H1 (cell line): ENCODE measurements around the gene TEAD4. TPM values are rescaled to one million over a fixed set of nuclear protein-coding genes. Genes with fewer than 3 reads are reported as not detected.
A peak's percentile ranks its signal among the peaks of the same experiment; 100 is the strongest.

Experiments
- CTCF ChIA-PET: fragments of 300-600 bp; sonication (Branson Sonifier 250); formaldehyde crosslinking; loops from one replicate; lab custom pipeline; 2021; ENCODE audit not compliant: partially characterized antibody; lab: Charles Lee
- POLR2A ChIA-PET: fragments of 300-600 bp; sonication (Branson Sonifier 250); formaldehyde crosslinking; loops from one replicate; lab custom pipeline; 2021; ENCODE audit warnings: inconsistent platforms; ENCODE audit not compliant: partially characterized antibody; lab: Charles Lee
- DNase-seq, 2 experiments: peaks; one replicate each; pipeline versions ENCODE4 v3.0.0 to v3.0.0-alpha.2; 2010 to 2022; ENCODE audit warnings: low spot score in 2 of 2, low read depth in 1 of 2, mixed read lengths in 1 of 2
- FAIRE-seq: peaks from 2 replicates; lab custom pipeline; 2011; peaks lifted over from hg19 to GRCh38; lab: Jason Lieb, UNC
- H2AFZ ChIP-seq: 2 replicates; pipeline ENCODE4 v1.8.1; 2012; ENCODE audit warnings: low read length, inconsistent platforms
- H2AK5ac ChIP-seq: 2 replicates; pipeline ENCODE4 v1.6.1; 2013; ENCODE audit warnings: low read depth, low read length
- H2BK120ac ChIP-seq: replicated peaks from 2 replicates; pipeline ENCODE3; 2013; ENCODE audit warnings: low read depth, low read length, inconsistent platforms
- H2BK12ac ChIP-seq: 2 replicates; pipeline ENCODE4 v1.6.1; 2013; ENCODE audit warnings: low read depth, low read length
- H2BK15ac ChIP-seq: 2 replicates; pipeline ENCODE4 v1.6.1; 2013; ENCODE audit warnings: low read length
- H2BK20ac ChIP-seq: 2 replicates; pipeline ENCODE4 v1.6.1; 2013; ENCODE audit warnings: low read length
- H2BK5ac ChIP-seq: 2 replicates; pipeline ENCODE4 v1.6.1; 2013; ENCODE audit warnings: low read depth, low read length
- H3K14ac ChIP-seq: 2 replicates; pipeline ENCODE4 v1.6.1; 2013; ENCODE audit warnings: inconsistent platforms; ENCODE audit not compliant: insufficient read length
- H3K18ac ChIP-seq: 2 replicates; pipeline ENCODE4 v1.6.1; 2013; ENCODE audit warnings: low read length; ENCODE audit errors: extremely low read depth
- H3K23ac ChIP-seq: 2 replicates; pipeline ENCODE4 v1.6.1; 2013; ENCODE audit warnings: inconsistent platforms; ENCODE audit not compliant: insufficient read length
- H3K23me2 ChIP-seq: 2 replicates; pipeline ENCODE4 v1.6.1; 2013; ENCODE audit warnings: low read depth, low read length
- H3K27ac ChIP-seq: 2 replicates; pipeline ENCODE4 v1.6.1; 2011; ENCODE audit warnings: low read depth, low read length, inconsistent platforms
- H3K27me3 ChIP-seq, 4 experiments: replicated peaks in 1 of 4; 1 replicate in 1 of 4; 2 replicates in 3 of 4; pipeline versions ENCODE4 v1.6.1 to v1.8.1; 2011 to 2013; ENCODE audit warnings: low read length in 3 of 4, mild to moderate bottlenecking in 3 of 4, inconsistent platforms in 2 of 4, mixed read lengths in 2 of 4, moderate library complexity in 1 of 4; ENCODE audit not compliant: control insufficient read depth in 3 of 4, insufficient read depth in 3 of 4; ENCODE audit errors: extremely low read depth in 1 of 4
- H3K36me3 ChIP-seq, 4 experiments: 2 replicates each; pipeline versions ENCODE4 v1.6.1 to v1.8.1; 2011 to 2013; ENCODE audit warnings: mild to moderate bottlenecking in 4 of 4, low read length in 3 of 4, moderate library complexity in 2 of 4, control low read depth in 1 of 4, inconsistent platforms in 1 of 4; ENCODE audit not compliant: insufficient read depth in 4 of 4, control insufficient read depth in 2 of 4
- H3K4ac ChIP-seq: replicated peaks from 2 replicates; pipeline ENCODE3; 2013; ENCODE audit warnings: low read length, low read depth, mixed read lengths, inconsistent platforms; ENCODE audit not compliant: insufficient read length
- H3K4me1 ChIP-seq, 4 experiments: replicated peaks in 1 of 4; 1 replicate in 1 of 4; 2 replicates in 3 of 4; pipeline versions ENCODE4 v1.6.1 to v1.8.1; 2011 to 2013; ENCODE audit warnings: low read length in 3 of 4, inconsistent platforms in 2 of 4, mixed read lengths in 1 of 4; ENCODE audit not compliant: insufficient read depth in 4 of 4, control insufficient read depth in 3 of 4
- H3K4me2 ChIP-seq, 2 experiments: 2 replicates each; pipeline versions ENCODE4 v1.6.1 to v1.8.1; 2011 to 2013; ENCODE audit warnings: low read depth in 2 of 2, low read length in 2 of 2, control low read depth in 1 of 2, inconsistent platforms in 1 of 2, mild to moderate bottlenecking in 1 of 2; ENCODE audit not compliant: insufficient read depth in 1 of 2
- H3K4me3 ChIP-seq, 4 experiments: fragments of 200-600, 300-600 bp in 1 of 4; sonication (generic), shearing (Covaris generic), sonication (Bioruptor Twin) in 1 of 4; 2 replicates each; pipeline versions ENCODE4 v1.5.1 to v1.8.1; 2011 to 2016; ENCODE audit warnings: low read length in 4 of 4, low read depth in 3 of 4, control low read depth in 2 of 4, inconsistent platforms in 2 of 4, mild to moderate bottlenecking in 2 of 4, mixed read lengths in 1 of 4, moderate library complexity in 1 of 4; ENCODE audit not compliant: insufficient read depth in 2 of 4; ENCODE audit errors: extremely low read depth in 1 of 4
- H3K56ac ChIP-seq: replicated peaks from 2 replicates; pipeline ENCODE3; 2013; ENCODE audit warnings: low read depth, mild to moderate bottlenecking, mixed read lengths, low read length, inconsistent platforms; ENCODE audit not compliant: insufficient read length
- H3K79me1 ChIP-seq: 2 replicates; pipeline ENCODE4 v1.6.1; 2013; ENCODE audit warnings: low read depth, low read length, control low read depth
- H3K79me2 ChIP-seq, 2 experiments: 2 replicates each; pipeline versions ENCODE4 v1.6.1 to v1.8.1; 2012 to 2013; ENCODE audit warnings: low read length in 2 of 2, mild to moderate bottlenecking in 2 of 2, inconsistent platforms in 1 of 2; ENCODE audit not compliant: insufficient read depth in 2 of 2, control insufficient read depth in 1 of 2
- H3K9ac ChIP-seq, 4 experiments: replicated peaks in 1 of 4; 1 replicate in 1 of 4; 2 replicates in 3 of 4; pipeline versions ENCODE4 v1.6.1 to v1.8.1; 2011 to 2013; ENCODE audit warnings: low read depth in 3 of 4, low read length in 3 of 4, control low read depth in 2 of 4, mild to moderate bottlenecking in 2 of 4, moderate library complexity in 2 of 4, inconsistent platforms in 1 of 4; ENCODE audit errors: extremely low read depth in 1 of 4
- H3K9me3 ChIP-seq, 2 experiments: 2 replicates each; pipeline versions ENCODE4 v1.6.1 to v1.8.1; 2012 to 2013; ENCODE audit warnings: mild to moderate bottlenecking in 2 of 2, moderate library complexity in 2 of 2, control low read depth in 1 of 2, inconsistent platforms in 1 of 2, low read depth in 1 of 2, low read length in 1 of 2, mixed read lengths in 1 of 2; ENCODE audit not compliant: insufficient read depth in 2 of 2
- H4K20me1 ChIP-seq, 2 experiments: replicated peaks in 1 of 2; 2 replicates each; pipeline versions ENCODE3 to v1.8.1; 2011 to 2013; ENCODE audit warnings: inconsistent platforms in 2 of 2, low read length in 2 of 2, mild to moderate bottlenecking in 1 of 2; ENCODE audit not compliant: insufficient read depth in 2 of 2, control insufficient read depth in 1 of 2
- H4K5ac ChIP-seq: 2 replicates; pipeline ENCODE4 v1.6.1; 2013; ENCODE audit warnings: low read length, low read depth, mixed read lengths, inconsistent platforms; ENCODE audit not compliant: insufficient read length
- H4K8ac ChIP-seq: 2 replicates; pipeline ENCODE4 v1.8.0; 2013; ENCODE audit warnings: mild to moderate bottlenecking, moderate library complexity, low read length, inconsistent platforms; ENCODE audit not compliant: insufficient read depth; ENCODE audit errors: extremely low read depth
- H4K91ac ChIP-seq: replicated peaks from 2 replicates; pipeline ENCODE3; 2013; ENCODE audit warnings: low read length, mixed read lengths, inconsistent platforms; ENCODE audit not compliant: insufficient read length
- BRCA1 ChIP-seq: IDR thresholded peaks from 2 replicates; pipeline ENCODE4 v1.6.1; 2012; ENCODE audit warnings: low read depth, low read length, improper control_type of control experiment
- CBX8 ChIP-seq: fragments of 300-800, 300-1000 bp; sonication (generic); IDR thresholded peaks from 2 replicates; pipeline ENCODE4 v1.7.1; 2016; ENCODE audit warnings: low read depth, low read length, borderline replicate concordance
- EP300 ChIP-seq, 2 experiments: IDR thresholded peaks; 1 replicate in 1 of 2; 2 replicates in 1 of 2; pipeline ENCODE4 v1.6.1; 2011 to 2012; ENCODE audit warnings: low read depth in 2 of 2, low read length in 2 of 2, mild to moderate bottlenecking in 2 of 2, borderline replicate concordance in 1 of 2, inconsistent platforms in 1 of 2, moderate library complexity in 1 of 2
- EZH2 ChIP-seq: fragments of 200-600 bp; sonication (generic); IDR thresholded peaks from 2 replicates; pipeline ENCODE4 v1.7.1; 2012; ENCODE audit warnings: low read depth, mild to moderate bottlenecking, moderate library complexity, low read length, inconsistent platforms; ENCODE audit not compliant: severe bottlenecking
- NANOG ChIP-seq: IDR thresholded peaks from 2 replicates; pipeline ENCODE4 v1.6.1; 2011; ENCODE audit warnings: low read length, low read depth, mild to moderate bottlenecking, inconsistent platforms; ENCODE audit not compliant: insufficient read depth, poor library complexity, severe bottlenecking
- POLR2AphosphoS5 ChIP-seq: IDR thresholded peaks from 2 replicates; pipeline ENCODE4 v1.6.1; 2011; ENCODE audit warnings: low read depth, low read length
- SAP30 ChIP-seq: fragments of 300-600 bp; sonication (generic); IDR thresholded peaks from 2 replicates; pipeline ENCODE4 v1.7.1; 2012; ENCODE audit warnings: low read length, moderate library complexity, mild to moderate bottlenecking, inconsistent platforms; ENCODE audit not compliant: insufficient read depth, insufficient replicate concordance
- WGBS, 2 experiments: shearing (Covaris generic) in 1 of 2; methylation state at CpG; one replicate each; pipeline versions ENCODE4 v1.1.6 to v1.1.7; 2013 to 2015; ENCODE audit warnings: low lambda C conversion rate in 2 of 2, mixed read lengths in 2 of 2, inconsistent platforms in 1 of 2, low coverage in 1 of 2, missing lambda C conversion rate in 1 of 2; ENCODE audit not compliant: insufficient replicate concordance in 2 of 2, insufficient coverage in 1 of 2, insufficient read length in 1 of 2; ENCODE audit errors: extremely low coverage in 1 of 2, missing lambda C conversion rate in 1 of 2; 5-methylcytosine and 5-hydroxymethylcytosine counted together
- polyA plus RNA-seq, 7 experiments: library from polyadenylated mRNA; depleted of rRNA in 3 of 7; stranded (reverse) in 5 of 7; unstranded in 2 of 7; fragments of >200 nt in 5 of 7; fragments of 200-250 nt in 2 of 7; gene quantifications; 1 replicate in 5 of 7; 2 replicates in 1 of 7; 4 replicates in 1 of 7; pipeline versions ENCODE4 v1.2.1 to v1.2.3, GENCODE V29; 2011 to 2013; ENCODE audit warnings: missing spikeins in 2 of 7, mixed read lengths in 2 of 7
- total RNA-seq: library from RNA; stranded (reverse); fragmentation: NEBNext Ultra II Directional; extraction: Animal tissue kit (Norgen Biotek cat#: 25700); gene quantifications from 2 replicates; pipeline ENCODE4 v1.2.1, GENCODE V29; 2021
- TF ChIP-seq, protein P1 (sequence below): IDR thresholded peaks from 2 replicates; pipeline ENCODE4 v1.6.1; 2011; ENCODE audit warnings: low read length, improper control_type of control experiment

Gene TEAD4
- total and polyA plus RNA-seq, 2 of the 8 experiments (the other 6 are each of a cell fraction or from before 2014, with no cell fraction given), result 56.7 to 116 TPM

DNA sequence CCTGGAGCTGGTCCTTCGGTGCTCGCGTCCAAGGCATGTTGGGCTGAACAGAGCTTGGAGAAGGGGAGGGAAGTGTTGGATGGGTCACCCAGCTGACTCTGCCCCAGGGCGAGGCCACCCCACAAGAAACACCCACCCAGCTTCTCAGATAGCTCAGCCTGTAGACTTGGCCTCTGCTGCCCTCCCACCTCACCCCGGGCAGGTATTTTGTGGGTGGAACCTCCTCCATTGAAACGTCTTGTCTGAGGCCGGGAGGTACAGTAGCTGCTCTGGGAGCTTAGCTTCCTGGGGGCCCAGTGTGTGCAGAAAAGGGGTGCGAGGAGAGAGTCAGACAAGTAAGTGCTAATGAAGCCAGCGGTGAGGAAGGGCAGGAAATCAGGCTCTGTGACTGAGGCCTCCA is 63.2 kb downstream of the TEAD4 start:
- no peak overlapping the region for H3K56ac ChIP-seq
- no peaks in the 10 kb centered on the region for H3K79me2 ChIP-seq
- WGBS, 2 experiments, result 91% methylated on average over 9 of the region's 9 CpGs; no CpG with 5 or more reads in 1 of the 2 experiments
- H4K91ac ChIP-seq, result no peak overlapping the region
- H2BK120ac ChIP-seq, result no peak overlapping the region
- ChIA-PET POLR2A (interaction anchor here (1.0 to 1.5 kb wide), 3 partner anchors 12 to 59 kb away, joined by 3 to 4 read pairs (median 4); no protein-coding TSS in a partner anchor), CTCF (interaction anchor here (0.7 to 5.3 kb wide), 11 partner anchors 8 to 168 kb away, joined by 3 to 30 read pairs (median 5); no protein-coding TSS in a partner anchor)
- H3K9me3 ChIP-seq, result no peaks in the 10 kb centered on the region
- no peak overlapping the region for H4K8ac ChIP-seq
- no peak overlapping the region for H3K9ac ChIP-seq
- no peak overlapping the region for H2BK20ac ChIP-seq
- H2AK5ac ChIP-seq, result no peak overlapping the region
- FAIRE-seq (no peak), DNase-seq (no peak)
- no peak overlapping the region for H2AFZ ChIP-seq
- no peak overlapping the region for H2BK12ac ChIP-seq
- H3K4ac ChIP-seq, result no peak overlapping the region
- H4K20me1 ChIP-seq, result peaks cover 0 to 10% of the 10 kb centered on the region in 2 experiments
- H3K14ac ChIP-seq, result no peak overlapping the region
- H3K4me2 ChIP-seq, result no peak overlapping the region
- peak overlapping the region; percentile 26; the same call in 1 of the 2 replicates for H2BK5ac ChIP-seq
- no peak overlapping the region for H3K4me3 ChIP-seq
- H3K23ac ChIP-seq, result no peak overlapping the region
- peaks cover 10 to 32% (median 22%) of the 10 kb centered on the region in 4 experiments; a peak in 7 of 8 replicates for H3K36me3 ChIP-seq
- no peak overlapping the region for H3K27ac ChIP-seq
- no peaks in the 10 kb centered on the region for H3K79me1 ChIP-seq
- H4K5ac ChIP-seq, result no peak overlapping the region
- TF ChIP-seq, protein P1, sequence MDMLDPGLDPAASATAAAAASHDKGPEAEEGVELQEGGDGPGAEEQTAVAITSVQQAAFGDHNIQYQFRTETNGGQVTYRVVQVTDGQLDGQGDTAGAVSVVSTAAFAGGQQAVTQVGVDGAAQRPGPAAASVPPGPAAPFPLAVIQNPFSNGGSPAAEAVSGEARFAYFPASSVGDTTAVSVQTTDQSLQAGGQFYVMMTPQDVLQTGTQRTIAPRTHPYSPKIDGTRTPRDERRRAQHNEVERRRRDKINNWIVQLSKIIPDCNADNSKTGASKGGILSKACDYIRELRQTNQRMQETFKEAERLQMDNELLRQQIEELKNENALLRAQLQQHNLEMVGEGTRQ, result no peak
- TF ChIP-seq BRCA1, result no peak
- no peak for TF ChIP-seq EZH2
- TF ChIP-seq NANOG, result no peak
- no peak for TF ChIP-seq SAP30
- no peak for TF ChIP-seq POLR2AphosphoS5
- no peak for TF ChIP-seq CBX8
- no peak for TF ChIP-seq EP300 (IDR thresholded peaks at IDR 0.05; ENCODE audit: borderline replicate concordance in 1 of 2, low read depth in 2 of 2, low read length in 2 of 2)
- no peak overlapping the region for H3K18ac ChIP-seq
- no peaks in the 10 kb centered on the region for H3K4me1 ChIP-seq
- H3K23me2 ChIP-seq, result no peaks in the 10 kb centered on the region
- no peaks in the 10 kb centered on the region for H3K27me3 ChIP-seq
- H2BK15ac ChIP-seq, result no peak overlapping the region
